Thyroid gland (tissue), 4 donors: ENCODE data around the gene AFF3. TPM values are rescaled to one million over a fixed set of nuclear protein-coding genes. Genes with fewer than 3 reads are reported as not detected.

Experiments used
- DNase-seq, 2 donors: peaks; one replicate each; pipeline ENCODE4 v3.0.0-alpha.2; 2019
- H3K27ac ChIP-seq, 3 donors: fragments of 200-600 bp; sonication (generic); 1 replicate in 2 of 3; 2 replicates in 1 of 3; pipeline ENCODE4 v1.5.1; 2016 to 2019; ENCODE audit warnings: mild to moderate bottlenecking in 1 of 3, moderate library complexity in 1 of 3
- H3K27me3 ChIP-seq: fragments of 200-600 bp; sonication (generic); one replicate; pipeline ENCODE4 v1.5.1; 2019
- H3K36me3 ChIP-seq, 2 donors: fragments of 200-600 bp; sonication (generic); one replicate each; pipeline ENCODE4 v1.5.1; 2016 to 2019
- H3K4me1 ChIP-seq, 2 donors: fragments of 200-600 bp; sonication (generic); one replicate each; pipeline ENCODE4 v1.5.1; 2017 to 2019
- H3K4me3 ChIP-seq, 3 donors: fragments of 200-600 bp; sonication (generic); replicated peaks in 1 of 3; 1 replicate in 2 of 3; 2 replicates in 1 of 3; pipeline ENCODE4 v1.5.1; 2016; ENCODE audit warnings: mild to moderate bottlenecking in 1 of 3
- H3K9me3 ChIP-seq: fragments of 200-600 bp; sonication (generic); one replicate; pipeline ENCODE4 v1.5.1; 2017
- POLR2A ChIP-seq, 2 donors: fragments of 450-650 bp; IDR thresholded peaks; one replicate each; pipeline ENCODE4 v1.6.1; 2017; ENCODE audit warnings: antibody characterized with exemption in 2 of 2, mild to moderate bottlenecking in 2 of 2, moderate library complexity in 1 of 2
- WGBS, 2 donors: methylation state at CpG; one replicate each; pipeline ENCODE4 v1.1.5; 2017; 5-methylcytosine and 5-hydroxymethylcytosine counted together
- intact Hi-C: fragments of 100-400 bp; cut with DNase I; formaldehyde crosslinking; loops from one replicate; pipeline ENCODE4 v1.15.1; 2023
- total RNA-seq, 4 donors: library from RNA; depleted of rRNA; stranded (reverse); fragments of >200 nt; gene quantifications; one replicate each; pipeline ENCODE4 v1.2.3, GENCODE V29; 2016
- TF ChIP-seq, protein P1 (sequence below), 6 experiments: fragments of 200-600 bp in 3 of 6; fragments of 450-650 bp in 3 of 6; sonication (generic) in 3 of 6; IDR thresholded peaks; one replicate each; pipeline ENCODE4 v1.5.1; 2016 to 2019; ENCODE audit warnings: antibody characterized with exemption in 6 of 6, mild to moderate bottlenecking in 2 of 6, inconsistent platforms in 1 of 6, moderate library complexity in 1 of 6

AFF3 gene
- total RNA-seq, 4 donors from 2014 or later: 0.54 to 2.6 (median 1.1) TPM

DNA sequence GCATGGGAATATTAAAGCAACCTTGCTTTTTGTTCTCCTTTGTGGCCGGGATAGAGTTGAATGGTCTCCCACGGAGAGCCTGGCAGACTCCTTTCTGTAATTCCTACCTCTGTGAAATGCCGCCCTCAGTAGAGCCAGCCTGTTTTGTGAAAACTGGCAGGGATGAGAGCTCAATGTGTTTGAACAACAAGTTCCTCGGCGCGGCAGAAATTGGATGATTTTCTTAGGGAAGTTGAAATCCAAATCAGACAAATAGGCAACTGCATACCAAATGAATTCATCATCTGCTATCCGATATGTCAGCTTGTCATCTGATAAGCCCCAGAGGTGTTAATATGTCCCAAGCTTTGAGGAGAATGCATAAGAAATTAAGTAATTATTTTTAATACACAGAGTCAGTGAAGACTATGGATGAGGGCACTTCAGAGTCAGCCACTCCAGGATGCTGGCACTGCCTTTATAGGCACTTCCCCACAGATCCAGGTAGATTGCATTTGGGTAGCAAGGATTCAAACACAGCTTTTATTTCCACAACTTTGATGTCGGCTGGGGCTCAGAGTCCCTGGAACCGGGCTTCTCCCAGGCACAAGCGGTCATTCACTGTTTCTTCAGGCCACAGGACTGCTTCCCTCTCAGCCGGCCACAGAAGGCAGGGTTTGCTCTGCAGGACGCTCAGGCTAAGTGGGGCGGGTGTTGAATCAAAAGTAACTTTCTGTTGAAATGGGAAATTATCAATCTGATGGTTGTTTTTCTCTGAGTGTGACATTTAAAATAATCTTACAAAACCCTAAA is 569.8 kb downstream of the AFF3 start:
- H3K4me3 ChIP-seq: no peak overlapping the region
- H3K36me3 ChIP-seq: no peaks in the 10 kb centered on the region
- no peaks in the 10 kb centered on the region for H3K9me3 ChIP-seq
- WGBS, 2 donors: 31 to 40% methylated on average over 13 of the region's 13 CpGs
- peaks cover 0 to 7% of the 10 kb centered on the region in 2 donors for H3K4me1 ChIP-seq
- H3K27me3 ChIP-seq: no peaks in the 10 kb centered on the region
- peak; percentile 58 to 63 for DNase-seq
- TF ChIP-seq, protein P1, sequence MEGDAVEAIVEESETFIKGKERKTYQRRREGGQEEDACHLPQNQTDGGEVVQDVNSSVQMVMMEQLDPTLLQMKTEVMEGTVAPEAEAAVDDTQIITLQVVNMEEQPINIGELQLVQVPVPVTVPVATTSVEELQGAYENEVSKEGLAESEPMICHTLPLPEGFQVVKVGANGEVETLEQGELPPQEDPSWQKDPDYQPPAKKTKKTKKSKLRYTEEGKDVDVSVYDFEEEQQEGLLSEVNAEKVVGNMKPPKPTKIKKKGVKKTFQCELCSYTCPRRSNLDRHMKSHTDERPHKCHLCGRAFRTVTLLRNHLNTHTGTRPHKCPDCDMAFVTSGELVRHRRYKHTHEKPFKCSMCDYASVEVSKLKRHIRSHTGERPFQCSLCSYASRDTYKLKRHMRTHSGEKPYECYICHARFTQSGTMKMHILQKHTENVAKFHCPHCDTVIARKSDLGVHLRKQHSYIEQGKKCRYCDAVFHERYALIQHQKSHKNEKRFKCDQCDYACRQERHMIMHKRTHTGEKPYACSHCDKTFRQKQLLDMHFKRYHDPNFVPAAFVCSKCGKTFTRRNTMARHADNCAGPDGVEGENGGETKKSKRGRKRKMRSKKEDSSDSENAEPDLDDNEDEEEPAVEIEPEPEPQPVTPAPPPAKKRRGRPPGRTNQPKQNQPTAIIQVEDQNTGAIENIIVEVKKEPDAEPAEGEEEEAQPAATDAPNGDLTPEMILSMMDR (IDR thresholded peaks at IDR 0.05): no peak
- no peak for TF ChIP-seq POLR2A (IDR thresholded peaks at IDR 0.05)
- H3K27ac ChIP-seq: peak overlapping the region in 1 of 3 donors; percentile 13
- intact Hi-C loops: no loop called here

DNA sequence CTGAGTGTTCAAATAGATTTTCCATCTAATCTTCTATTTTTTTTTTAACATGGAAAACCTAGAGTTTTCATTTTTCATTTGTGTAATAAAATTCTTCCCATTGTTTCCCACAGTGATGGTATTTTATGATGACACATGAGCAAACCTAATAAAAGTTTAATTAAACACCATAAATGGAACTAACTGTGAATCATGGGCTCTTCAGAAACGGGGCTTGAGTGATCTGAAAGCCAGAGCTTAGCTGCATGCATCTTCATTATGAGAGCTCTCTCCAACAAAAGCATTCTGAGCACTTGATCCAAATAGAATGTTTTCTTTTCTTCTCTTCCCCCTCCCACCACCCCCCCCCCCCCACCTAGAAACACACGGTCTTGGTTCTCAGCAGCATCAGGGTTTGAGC is 570.4 kb downstream of the AFF3 start:
- Histone ChIP-seq H3K4me3 (no peak overlapping the region), H3K27me3 (no peaks in the 10 kb centered on the region), H3K27ac (peak overlapping the region in 1 of 3 donors; percentile 13), H3K36me3 (no peaks in the 10 kb centered on the region), H3K4me1 (peaks cover 0 to 7% of the 10 kb centered on the region in 2 donors), H3K9me3 (no peaks in the 10 kb centered on the region)
- no peak for DNase-seq
- TF ChIP-seq POLR2A (IDR thresholded peaks at IDR 0.05): no peak
- TF ChIP-seq, protein P1 (IDR thresholded peaks at IDR 0.05): no peak
- WGBS, 2 donors: 10 to 27% methylated on average over 2 of the region's 2 CpGs
- intact Hi-C loops: no loop called here

DNA sequence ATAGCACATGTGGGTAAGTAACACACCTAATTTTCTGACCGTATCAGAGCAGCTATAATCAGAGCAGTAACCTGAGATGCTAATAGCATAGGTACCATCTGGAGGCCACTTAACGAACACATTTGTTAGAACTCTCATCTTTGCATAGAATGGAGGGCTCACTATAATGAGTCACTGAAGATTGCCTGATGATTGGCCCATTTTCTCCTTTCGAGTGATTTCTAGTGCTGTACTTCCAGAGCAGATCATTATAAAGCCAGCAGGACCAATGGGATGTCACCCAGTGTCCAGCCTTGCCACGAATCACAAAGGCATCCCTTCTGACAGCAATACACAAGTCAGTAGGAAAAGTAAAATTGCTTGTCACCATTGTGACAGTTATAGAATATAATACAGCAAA is 570.9 kb downstream of the AFF3 start:
- no peaks in the 10 kb centered on the region for H3K27me3 ChIP-seq
- H3K27ac ChIP-seq: no peak overlapping the region
- TF ChIP-seq, protein P1 (IDR thresholded peaks at IDR 0.05): no peak
- TF ChIP-seq POLR2A (IDR thresholded peaks at IDR 0.05): no peak
- DNase-seq: no peak
- peaks cover 0 to 7% of the 10 kb centered on the region in 2 donors for H3K4me1 ChIP-seq
- intact Hi-C loops: no loop called here
- no peak overlapping the region for H3K4me3 ChIP-seq
- no peaks in the 10 kb centered on the region for H3K9me3 ChIP-seq
- WGBS, 2 donors: 72 to 83% methylated on average over 4 of the region's 4 CpGs
- H3K36me3 ChIP-seq: no peaks in the 10 kb centered on the region

DNA sequence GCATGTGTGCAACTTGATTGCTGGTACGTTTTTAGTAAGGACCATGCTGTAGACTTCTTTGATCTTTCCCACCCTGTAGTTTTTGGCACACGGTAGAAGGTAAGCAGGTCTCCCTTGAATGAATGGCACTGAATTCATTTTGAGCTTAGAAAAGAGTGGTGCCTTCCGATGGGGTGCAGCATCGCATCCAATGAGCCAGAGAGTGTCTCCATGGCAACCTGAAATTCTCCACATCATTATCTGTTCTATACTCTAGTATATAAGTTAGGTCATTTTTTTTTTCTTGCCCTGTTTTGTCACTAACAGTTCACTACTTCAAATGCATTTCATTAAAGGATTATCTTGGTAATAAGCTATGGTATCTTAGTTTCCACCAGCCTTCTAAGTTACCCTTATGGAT is 571.4 kb downstream of the AFF3 start:
- H3K36me3 ChIP-seq: no peaks in the 10 kb centered on the region
- no peak overlapping the region for H3K27ac ChIP-seq
- TF ChIP-seq POLR2A (IDR thresholded peaks at IDR 0.05): no peak
- TF ChIP-seq, protein P1 (IDR thresholded peaks at IDR 0.05): no peak
- H3K9me3 ChIP-seq: no peaks in the 10 kb centered on the region
- no peak overlapping the region for H3K4me3 ChIP-seq
- H3K27me3 ChIP-seq: no peaks in the 10 kb centered on the region
- intact Hi-C loops: no loop called here
- H3K4me1 ChIP-seq: peaks cover 0 to 7% of the 10 kb centered on the region in 2 donors
- 84 to 88% methylated on average over 4 of the region's 4 CpGs for WGBS, 2 donors
- no peak for DNase-seq

DNA sequence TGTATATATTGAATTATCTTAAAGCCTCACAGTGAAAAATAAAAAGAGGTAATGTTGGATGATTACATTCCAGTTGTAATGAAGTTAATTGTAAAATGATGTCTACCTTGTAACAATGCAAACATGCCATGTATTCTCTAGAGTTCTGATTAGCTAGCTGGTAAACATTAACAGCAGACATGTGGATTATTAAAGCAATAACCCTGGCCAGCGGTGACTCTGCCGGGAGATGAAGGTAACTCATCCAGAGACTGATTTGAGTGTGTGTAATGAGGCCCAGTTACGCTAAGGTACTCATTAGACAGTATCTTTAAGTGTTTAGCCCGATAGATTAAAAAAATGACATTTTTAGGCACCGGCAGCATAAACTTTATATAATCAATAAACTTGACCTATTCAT is 573.0 kb downstream of the AFF3 start:
- H3K27me3 ChIP-seq: no peaks in the 10 kb centered on the region
- intact Hi-C loops: no loop called here
- WGBS, 2 donors: 93 to 95% methylated on average over 5 of the region's 5 CpGs
- TF ChIP-seq, protein P1 (IDR thresholded peaks at IDR 0.05): no peak
- no peak for TF ChIP-seq POLR2A (IDR thresholded peaks at IDR 0.05)
- H3K27ac ChIP-seq: no peak overlapping the region
- no peaks in the 10 kb centered on the region for H3K9me3 ChIP-seq
- DNase-seq: no peak
- peaks cover 0 to 7% of the 10 kb centered on the region in 2 donors for H3K4me1 ChIP-seq
- no peaks in the 10 kb centered on the region for H3K36me3 ChIP-seq
- no peak overlapping the region for H3K4me3 ChIP-seq
